Trophoblast cell (in vitro differentiated cells and primary cell): ENCODE data around the gene PHF5A.
"Not testable (repeated sequence)": the region's sequence is repeated elsewhere in the genome, so short reads cannot be mapped to it uniquely, and the experiment has no call there.

Experiments
- DNase-seq, 2 donors: peaks; one replicate each; pipeline ENCODE4 v3.0.0-alpha.2; 2016
- H2AFZ ChIP-seq: 2 replicates; pipeline ENCODE4 v1.6.1; 2013; ENCODE audit warnings: low read length, moderate library complexity, mild to moderate bottlenecking; ENCODE audit not compliant: insufficient read depth, poor library complexity
- H2AK5ac ChIP-seq: 2 replicates; pipeline ENCODE4 v1.6.1; 2013; ENCODE audit warnings: mild to moderate bottlenecking, low read length
- H2BK120ac ChIP-seq: 2 replicates; pipeline ENCODE4 v1.6.1; 2013; ENCODE audit warnings: low read length, mild to moderate bottlenecking, moderate library complexity; ENCODE audit not compliant: insufficient read depth, poor library complexity
- H2BK12ac ChIP-seq: 2 replicates; pipeline ENCODE4 v1.6.1; 2013; ENCODE audit warnings: mild to moderate bottlenecking, low read length, moderate library complexity
- H2BK5ac ChIP-seq: 2 replicates; pipeline ENCODE4 v1.6.1; 2013; ENCODE audit warnings: low read length, low read depth, moderate library complexity, mild to moderate bottlenecking; ENCODE audit not compliant: poor library complexity
- H3K14ac ChIP-seq: 2 replicates; pipeline ENCODE4 v1.6.1; 2013; ENCODE audit warnings: mild to moderate bottlenecking, low read length
- H3K18ac ChIP-seq: 2 replicates; pipeline ENCODE4 v1.6.1; 2013; ENCODE audit warnings: mild to moderate bottlenecking, low read length
- H3K23ac ChIP-seq: 2 replicates; pipeline ENCODE4 v1.6.1; 2013; ENCODE audit warnings: low read length
- H3K27ac ChIP-seq: 2 replicates; pipeline ENCODE4 v1.5.1; 2013; ENCODE audit warnings: low read depth, mild to moderate bottlenecking, inconsistent platforms, low read length, moderate library complexity
- H3K27me3 ChIP-seq: 2 replicates; pipeline ENCODE4 v1.6.1; 2013; ENCODE audit warnings: inconsistent platforms, mild to moderate bottlenecking, low read length, moderate library complexity; ENCODE audit not compliant: insufficient read depth
- H3K36me3 ChIP-seq, 2 experiments: 1 replicate in 1 of 2; 2 replicates in 1 of 2; pipeline ENCODE4 v1.6.1; 2013; ENCODE audit warnings: low read length in 2 of 2, mild to moderate bottlenecking in 2 of 2, moderate library complexity in 1 of 2; ENCODE audit not compliant: insufficient read depth in 2 of 2, control insufficient read depth in 1 of 2
- H3K4ac ChIP-seq: 2 replicates; pipeline ENCODE4 v1.6.1; 2013; ENCODE audit warnings: low read depth, mild to moderate bottlenecking, low read length, moderate library complexity
- H3K4me1 ChIP-seq, 2 experiments: 1 replicate in 1 of 2; 2 replicates in 1 of 2; pipeline ENCODE4 v1.6.1; 2013; ENCODE audit warnings: low read length in 2 of 2, mild to moderate bottlenecking in 2 of 2, moderate library complexity in 1 of 2; ENCODE audit not compliant: insufficient read depth in 2 of 2, control insufficient read depth in 1 of 2
- H3K4me2 ChIP-seq: 2 replicates; pipeline ENCODE4 v1.6.1; 2013; ENCODE audit warnings: inconsistent platforms, mild to moderate bottlenecking, low read length, moderate library complexity
- H3K4me3 ChIP-seq: 2 replicates; pipeline ENCODE4 v1.5.1; 2013; ENCODE audit warnings: mild to moderate bottlenecking, low read depth, low read length, inconsistent platforms
- H3K79me1 ChIP-seq: one replicate; pipeline ENCODE4 v1.6.1; 2013; ENCODE audit warnings: low read length
- H3K79me2 ChIP-seq: 2 replicates; pipeline ENCODE4 v1.6.1; 2013; ENCODE audit warnings: low read length, mild to moderate bottlenecking; ENCODE audit not compliant: control insufficient read depth, insufficient read depth, poor library complexity
- H3K9ac ChIP-seq: 2 replicates; pipeline ENCODE4 v1.6.1; 2013; ENCODE audit warnings: mild to moderate bottlenecking, low read length
- H3K9me3 ChIP-seq: 2 replicates; pipeline ENCODE4 v1.6.1; 2013; ENCODE audit warnings: low read depth, mild to moderate bottlenecking, control low read depth, inconsistent platforms, low read length; ENCODE audit not compliant: insufficient read depth
- H4K12ac ChIP-seq: 2 replicates; pipeline ENCODE4 v1.6.1; 2013; ENCODE audit warnings: low read depth, mild to moderate bottlenecking, low read length, moderate library complexity
- H4K8ac ChIP-seq: 2 replicates; pipeline ENCODE4 v1.6.1; 2013; ENCODE audit warnings: low read depth, mild to moderate bottlenecking, low read length, moderate library complexity
- H4K91ac ChIP-seq: one replicate; pipeline ENCODE4 v1.6.1; 2013; ENCODE audit warnings: low read depth, mild to moderate bottlenecking, low read length, moderate library complexity
- WGBS: extraction: QIAGEN DNeasy Blood & Tissue Kit; methylation state at CpG from one replicate; pipeline ENCODE4 v1.1.7; 2013; ENCODE audit warnings: missing lambda C conversion rate; ENCODE audit not compliant: insufficient read length, insufficient coverage; ENCODE audit errors: extremely low coverage; 5-methylcytosine and 5-hydroxymethylcytosine counted together

Gene PHF5A

DNA sequence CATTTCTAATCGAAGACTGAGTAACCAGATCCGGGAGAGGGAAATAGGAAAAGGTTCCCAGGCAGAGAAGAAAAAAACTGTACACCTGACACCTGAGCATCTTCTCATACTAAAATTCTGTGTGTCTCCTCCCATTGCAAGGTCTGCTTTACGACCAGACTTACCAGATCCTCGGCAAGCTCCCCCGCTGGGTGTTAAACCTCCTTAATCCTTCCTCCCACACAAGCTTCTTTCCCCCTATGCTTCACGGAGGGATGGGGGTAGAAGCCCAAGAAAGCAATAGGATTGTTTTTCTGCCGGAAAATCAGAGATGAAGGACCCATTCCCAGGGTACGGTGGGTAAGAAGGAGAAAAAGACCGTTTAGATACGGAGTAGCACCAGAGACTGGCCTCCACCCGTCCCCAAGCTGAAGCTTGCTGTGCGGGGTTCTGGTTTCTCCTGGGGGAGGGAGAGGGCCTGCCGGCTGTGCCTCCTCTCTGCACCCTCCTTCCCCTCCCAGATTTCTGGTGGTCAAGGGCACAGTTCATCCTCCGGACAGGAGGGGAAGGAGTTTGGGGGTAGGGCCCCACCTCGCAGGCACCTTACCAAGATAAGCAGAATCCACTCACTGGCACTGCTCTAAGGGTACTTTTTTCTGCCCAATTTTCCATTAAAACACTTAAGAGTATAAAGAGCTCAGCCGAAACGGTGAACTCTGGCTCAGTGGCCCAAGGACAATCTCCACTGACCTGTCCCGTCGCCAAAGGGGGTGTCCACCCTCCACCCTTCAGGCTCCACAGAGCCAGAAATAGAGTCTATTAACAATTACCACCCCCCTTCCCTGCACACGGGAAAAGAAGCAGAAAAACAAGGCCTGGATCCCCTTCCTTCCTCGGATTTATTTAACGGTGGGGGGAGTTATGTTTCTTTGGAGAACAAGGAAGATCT lies 23.1 kb downstream of the PHF5A start:
- Histone ChIP-seq H3K36me3 (peaks cover 15 to 16% of the 10 kb centered on the region in 2 experiments), H3K9me3 (no peaks in the 10 kb centered on the region), H4K12ac (peak overlapping the region; percentile 52), H2BK12ac (peak overlapping the region; percentile 33), H2AFZ (no peak overlapping the region), H3K14ac (peak overlapping the region; percentile 93), H3K4me1 (peaks cover 7 to 9% of the 10 kb centered on the region in 2 experiments), H3K27ac (peak overlapping the region; percentile 86), H3K79me2 (peaks cover 47% of the 10 kb centered on the region), H4K91ac (peak overlapping the region; percentile 93), H3K79me1 (peaks cover 36% of the 10 kb centered on the region), H3K9ac (peak overlapping the region; percentile 97), H2BK120ac (peak overlapping the region; percentile 44), H3K18ac (peak overlapping the region; percentile 40), H3K4me3 (peak overlapping the region; percentile 98), H3K4me2 (peak overlapping the region; percentile 92), H3K23ac (no peak overlapping the region), H4K8ac (peak overlapping the region; percentile 72), H2AK5ac (peak overlapping the region; percentile 80), H3K4ac (peak overlapping the region; percentile 98), H3K27me3 (no peaks in the 10 kb centered on the region), H2BK5ac (peak overlapping the region; percentile 91)
- DNase-seq = peak in 1 of 2 donors; percentile 62
- WGBS = no CpG with 5 or more reads among the region's 22 CpGs

DNA sequence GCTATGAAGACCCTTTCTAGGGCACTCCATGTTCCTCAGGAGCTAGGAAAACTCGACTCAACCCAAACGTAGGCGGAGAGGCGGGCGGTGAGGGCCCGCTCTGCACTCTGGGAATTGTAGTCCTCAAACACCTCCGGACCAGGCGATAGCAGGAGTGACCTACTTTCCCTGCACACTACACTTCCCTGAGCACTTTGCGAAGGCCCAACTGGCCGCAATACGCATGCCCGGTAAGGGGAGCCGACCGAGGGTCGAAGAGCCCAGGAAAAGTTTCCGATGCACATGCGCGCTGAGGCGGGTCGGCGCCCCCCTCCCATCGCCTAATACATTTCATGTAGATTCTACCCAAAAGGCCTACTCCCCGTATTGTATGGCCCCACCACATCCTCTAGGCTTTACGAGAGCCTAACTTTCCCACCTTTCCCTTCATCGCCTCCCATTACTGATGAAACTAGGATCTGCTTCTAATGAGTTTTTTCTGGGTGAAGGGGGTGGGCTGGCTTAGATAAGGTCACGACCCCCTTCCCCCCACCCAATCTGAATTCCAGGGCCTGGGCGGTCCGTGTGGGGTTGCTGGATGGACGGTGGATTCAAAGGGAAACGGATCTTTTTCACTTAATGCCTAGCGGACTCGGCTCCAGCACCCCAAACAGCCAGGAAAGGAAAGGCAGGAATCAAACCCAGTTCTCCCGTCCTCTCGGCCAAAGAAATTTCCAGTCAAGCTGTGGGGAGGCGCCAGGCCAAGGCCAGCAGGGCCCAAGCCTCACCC lies 23.9 kb downstream of the PHF5A start:
- Histone ChIP-seq H4K12ac (peak overlapping the region; percentile 52), H3K27ac (peak overlapping the region; percentile 86), H2BK5ac (peak overlapping the region; percentile 65), H3K4ac (peak overlapping the region; percentile 98), H3K4me2 (peak overlapping the region; percentile 92), H3K9me3 (no peaks in the 10 kb centered on the region), H3K4me3 (peak overlapping the region; percentile 98), H3K4me1 (peaks cover 7 to 9% of the 10 kb centered on the region in 2 experiments), H3K27me3 (no peaks in the 10 kb centered on the region), H3K79me2 (peaks cover 47% of the 10 kb centered on the region), H3K23ac (no peak overlapping the region), H4K8ac (peak overlapping the region; percentile 87), H4K91ac (peak overlapping the region; percentile 49), H2BK12ac (no peak overlapping the region), H3K18ac (peak overlapping the region; percentile 40), H2AK5ac (peak overlapping the region; percentile 49), H3K14ac (peak overlapping the region; percentile 71), H3K36me3 (peaks cover 16 to 19% of the 10 kb centered on the region in 2 experiments), H3K79me1 (peaks cover 36% of the 10 kb centered on the region), H2BK120ac (peak overlapping the region; percentile 44), H2AFZ (peak overlapping the region; percentile 58), H3K9ac (peak overlapping the region; percentile 97)
- WGBS = no CpG with 5 or more reads among the region's 35 CpGs
- peak; percentile 94 for DNase-seq

DNA sequence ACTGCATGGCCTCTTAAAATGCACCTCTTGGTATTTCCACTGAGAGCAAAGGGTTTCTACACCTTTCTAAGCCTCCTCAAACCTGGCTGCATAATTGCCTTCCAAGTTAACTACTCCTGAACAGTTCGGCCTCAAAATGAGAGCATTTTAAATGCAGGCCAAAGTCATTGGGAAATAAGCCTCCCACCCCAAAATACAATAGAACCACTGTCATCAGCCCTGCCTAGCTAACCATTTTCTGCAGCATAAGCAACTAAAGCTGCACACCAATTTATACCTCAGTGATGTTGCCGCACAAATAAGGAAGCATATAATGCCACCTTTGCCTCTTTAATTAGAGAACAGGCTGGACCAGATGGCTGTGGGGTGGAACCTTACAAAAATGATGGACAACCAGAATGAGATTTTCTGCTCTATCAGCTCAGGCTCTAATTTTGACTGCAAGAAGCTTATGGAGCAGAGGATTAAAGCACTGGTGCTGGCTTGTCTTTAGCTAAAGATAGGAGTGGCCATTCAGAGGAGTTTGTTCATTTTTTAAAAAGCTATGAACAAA lies 26.2 kb downstream of the PHF5A start:
- no CpG with 5 or more reads among the region's 2 CpGs for WGBS

DNA sequence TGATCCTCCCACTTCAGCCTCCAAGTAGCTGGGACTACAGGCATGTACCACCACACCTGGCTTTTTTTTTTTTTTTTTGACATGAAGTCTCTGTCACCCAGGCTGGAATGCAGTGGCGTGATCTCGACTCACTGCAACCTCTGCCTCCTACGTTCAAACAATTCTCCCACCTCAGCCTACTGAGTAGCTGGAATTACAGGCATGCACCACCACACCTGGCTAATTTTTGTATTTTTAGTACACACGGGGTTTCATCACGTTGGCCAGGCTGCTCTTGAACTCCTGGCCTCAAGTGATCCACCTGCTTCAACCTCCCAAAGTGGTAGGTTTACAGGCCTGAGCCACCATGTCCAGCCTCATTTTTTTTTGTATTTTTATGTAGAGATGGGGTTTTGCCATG lies 28.0 kb downstream of the PHF5A start:
- WGBS = 100% methylated on average over 1 of the region's 5 CpGs

More for the DNA sequence above, 26.2 kb downstream of the PHF5A start:
- no peak overlapping the region for H4K12ac ChIP-seq
- H3K18ac ChIP-seq = no peak overlapping the region
- H3K4ac ChIP-seq = peak overlapping the region; percentile 78
- H3K36me3 ChIP-seq = peaks cover 26 to 29% of the 10 kb centered on the region in 2 experiments
- peaks cover 39% of the 10 kb centered on the region for H3K79me2 ChIP-seq
- H4K91ac ChIP-seq = no peak overlapping the region
- H3K27me3 ChIP-seq = no peaks in the 10 kb centered on the region
- no peak overlapping the region for H3K27ac ChIP-seq
- H3K14ac ChIP-seq = no peak overlapping the region
- H3K4me2 ChIP-seq = no peak overlapping the region
- peak in 1 of 2 donors; percentile 29 for DNase-seq
- H2BK12ac ChIP-seq = no peak overlapping the region
- peaks cover 3 to 4% of the 10 kb centered on the region in 2 experiments for H3K4me1 ChIP-seq
- no peak overlapping the region for H2BK5ac ChIP-seq
- no peak overlapping the region for H3K9ac ChIP-seq
- H3K9me3 ChIP-seq = no peaks in the 10 kb centered on the region
- peaks cover 27% of the 10 kb centered on the region for H3K79me1 ChIP-seq
- no peak overlapping the region for H4K8ac ChIP-seq
- no peak overlapping the region for H2AFZ ChIP-seq
- no peak overlapping the region for H2AK5ac ChIP-seq
- no peak overlapping the region for H3K4me3 ChIP-seq
- no peak overlapping the region for H2BK120ac ChIP-seq
- H3K23ac ChIP-seq = no peak overlapping the region

More for the DNA sequence above, 28.0 kb downstream of the PHF5A start:
- H4K12ac ChIP-seq, H3K4me1 ChIP-seq, H3K4me2 ChIP-seq, H2AK5ac ChIP-seq, H4K8ac ChIP-seq, H2BK120ac ChIP-seq, H2AFZ ChIP-seq, H3K18ac ChIP-seq, H4K91ac ChIP-seq, H2BK12ac ChIP-seq, H3K23ac ChIP-seq, H3K14ac ChIP-seq, H3K27ac ChIP-seq, H3K9ac ChIP-seq, H2BK5ac ChIP-seq, H3K27me3 ChIP-seq, H3K4me3 ChIP-seq, H3K9me3 ChIP-seq: not testable (repeated sequence)
- Histone ChIP-seq H3K79me1 (peaks cover 11% of the 10 kb centered on the region), H3K36me3 (peaks cover 43 to 47% of the 10 kb centered on the region in 2 experiments), H3K4ac (peak overlapping the region; percentile 14), H3K79me2 (peaks cover 23% of the 10 kb centered on the region)
- peak in 1 of 2 donors; percentile 48 for DNase-seq
